Measurements from ENCODE around the gene ARFRP1.

Gene ARFRP1

GRCh38 chr20:63680427-63680826, 27.3 kb downstream of the ARFRP1 start:
- no peak for DNase-seq (ENCODE audit: low read depth)
- H3K4me3 ChIP-seq (ENCODE audit: control insufficient read depth, low read depth, low read length) = no peak overlapping the region
- TF ChIP-seq, protein P1, sequence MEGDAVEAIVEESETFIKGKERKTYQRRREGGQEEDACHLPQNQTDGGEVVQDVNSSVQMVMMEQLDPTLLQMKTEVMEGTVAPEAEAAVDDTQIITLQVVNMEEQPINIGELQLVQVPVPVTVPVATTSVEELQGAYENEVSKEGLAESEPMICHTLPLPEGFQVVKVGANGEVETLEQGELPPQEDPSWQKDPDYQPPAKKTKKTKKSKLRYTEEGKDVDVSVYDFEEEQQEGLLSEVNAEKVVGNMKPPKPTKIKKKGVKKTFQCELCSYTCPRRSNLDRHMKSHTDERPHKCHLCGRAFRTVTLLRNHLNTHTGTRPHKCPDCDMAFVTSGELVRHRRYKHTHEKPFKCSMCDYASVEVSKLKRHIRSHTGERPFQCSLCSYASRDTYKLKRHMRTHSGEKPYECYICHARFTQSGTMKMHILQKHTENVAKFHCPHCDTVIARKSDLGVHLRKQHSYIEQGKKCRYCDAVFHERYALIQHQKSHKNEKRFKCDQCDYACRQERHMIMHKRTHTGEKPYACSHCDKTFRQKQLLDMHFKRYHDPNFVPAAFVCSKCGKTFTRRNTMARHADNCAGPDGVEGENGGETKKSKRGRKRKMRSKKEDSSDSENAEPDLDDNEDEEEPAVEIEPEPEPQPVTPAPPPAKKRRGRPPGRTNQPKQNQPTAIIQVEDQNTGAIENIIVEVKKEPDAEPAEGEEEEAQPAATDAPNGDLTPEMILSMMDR (conservative IDR thresholded peaks at IDR 0.05; ENCODE audit: control insufficient read depth, insufficient read depth, low read depth, low read length) = no peak

DNA sequence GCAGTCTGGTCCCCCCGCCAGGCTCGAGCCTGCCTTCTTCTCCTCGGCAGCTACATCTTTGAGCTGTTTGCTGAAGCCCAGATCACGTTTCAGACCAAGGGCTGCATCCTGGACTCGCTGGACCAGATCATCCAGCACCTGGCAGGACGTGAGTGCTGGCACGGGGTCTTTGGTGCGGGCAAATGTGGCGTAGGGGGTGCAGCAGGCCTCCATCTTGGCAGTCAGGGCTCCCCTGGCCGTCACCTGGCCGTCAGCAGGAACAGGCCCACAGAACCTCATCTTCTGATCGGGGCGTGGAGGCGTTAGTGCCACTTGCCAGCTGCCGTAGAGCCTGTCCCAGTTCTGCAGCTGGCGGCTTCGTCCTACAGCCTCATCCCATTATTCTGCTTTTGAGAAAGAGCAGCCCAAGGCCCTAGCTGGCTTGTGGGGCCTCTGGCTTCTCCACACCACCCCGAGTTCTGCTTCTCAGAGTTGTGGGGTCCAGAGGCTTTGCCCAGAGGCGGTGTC, 27.9 kb downstream of the ARFRP1 start:
- TF ChIP-seq, protein P1 (conservative IDR thresholded peaks at IDR 0.05; ENCODE audit: control insufficient read depth, insufficient read depth, low read depth, low read length) = no peak
- H3K4me3 ChIP-seq (ENCODE audit: control insufficient read depth, low read depth, low read length) = no peak overlapping the region
- no peak for DNase-seq (ENCODE audit: low read depth)

DNA sequence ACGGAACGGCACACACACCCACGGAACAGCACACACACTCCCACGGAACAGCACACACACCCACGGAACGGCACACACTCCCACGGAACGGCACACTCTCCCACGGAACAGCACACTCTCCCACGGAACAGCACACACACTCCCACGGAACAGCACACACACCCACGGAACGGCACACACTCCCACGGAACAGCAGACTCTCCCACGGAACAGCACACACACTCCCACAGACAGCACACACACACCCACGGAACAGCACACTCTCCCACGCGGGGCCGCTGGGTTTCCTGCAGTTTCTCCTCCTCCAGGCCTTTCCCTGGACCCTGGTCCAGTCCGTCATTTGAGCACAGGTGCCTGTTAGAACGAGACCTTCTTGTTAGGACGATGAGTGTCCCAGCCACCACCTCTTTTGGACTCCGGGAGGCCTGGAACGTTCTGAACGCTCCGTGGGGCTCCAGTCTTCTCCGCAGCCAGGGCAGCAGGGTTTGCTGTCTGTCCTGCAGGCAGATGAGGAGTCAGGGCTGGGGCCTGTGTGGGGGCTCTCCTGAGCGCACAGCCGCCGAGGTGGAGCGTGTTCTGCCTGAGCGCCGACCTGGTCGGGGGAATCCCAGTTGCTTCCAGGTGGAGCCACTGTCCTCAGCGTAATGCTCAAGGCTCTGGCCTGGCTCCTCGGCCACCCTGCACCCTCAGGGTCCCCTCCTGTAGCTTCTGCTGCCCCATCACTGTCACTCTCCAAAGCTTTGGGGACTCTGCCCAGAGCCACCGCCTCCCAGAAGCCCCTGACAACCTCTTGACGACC, 28.9 kb downstream of the ARFRP1 start:
- TF ChIP-seq, protein P1 (conservative IDR thresholded peaks at IDR 0.05; ENCODE audit: control insufficient read depth, insufficient read depth, low read depth, low read length) = no peak
- H3K4me3 ChIP-seq (ENCODE audit: control insufficient read depth, low read depth, low read length) = no peak overlapping the region
- DNase-seq (ENCODE audit: low read depth) = no peak

- no peak for DNase-seq (ENCODE audit: low read depth)
- TF ChIP-seq, protein P1 (conservative IDR thresholded peaks at IDR 0.05; ENCODE audit: control insufficient read depth, insufficient read depth, low read depth, low read length) = no peak
- H3K4me3 ChIP-seq (ENCODE audit: control insufficient read depth, low read depth, low read length) = no peak overlapping the region
These were observed 29.7 kb downstream of the ARFRP1 start for GRCh38 chr20:63678071-63678470.

DNA sequence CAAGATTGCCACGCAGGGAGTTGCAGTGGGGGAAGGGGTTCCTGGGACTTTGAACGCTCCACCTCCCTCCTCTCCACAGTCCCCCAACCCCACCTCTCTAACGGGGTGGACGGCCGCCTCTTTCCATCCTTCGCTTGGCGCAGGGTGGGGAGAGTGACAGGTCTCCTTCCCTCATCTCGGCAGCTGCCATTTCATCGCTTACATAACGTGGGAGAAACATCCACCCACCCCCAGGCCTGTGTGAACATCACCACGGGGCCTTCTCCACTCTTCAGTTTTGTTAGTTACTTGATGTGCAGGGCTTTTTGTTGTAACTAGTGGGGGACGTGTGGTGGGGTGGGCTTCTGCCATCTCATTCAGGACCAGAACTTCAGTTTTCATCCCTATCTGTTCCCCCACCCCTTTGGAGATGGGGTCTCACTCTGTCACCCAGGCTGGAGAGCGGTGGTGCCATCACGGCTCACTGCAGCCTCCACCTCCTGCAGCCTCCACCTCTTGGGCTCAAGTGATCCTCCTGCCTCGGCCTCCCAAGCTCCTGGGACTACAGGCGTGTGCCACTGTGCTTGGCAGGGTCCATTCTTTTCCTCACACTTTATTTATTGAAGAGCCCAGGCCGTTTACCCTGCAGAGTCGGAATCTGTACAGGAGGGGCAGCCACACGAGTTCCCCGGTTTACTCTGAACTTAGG, 32.0 kb downstream of the ARFRP1 start:
- TF ChIP-seq, protein P1 (conservative IDR thresholded peaks at IDR 0.05; ENCODE audit: control insufficient read depth, insufficient read depth, low read depth, low read length) = no peak
- no peak for DNase-seq (ENCODE audit: low read depth)
- H3K4me3 ChIP-seq (ENCODE audit: control insufficient read depth, low read depth, low read length) = no peak overlapping the region

DNA sequence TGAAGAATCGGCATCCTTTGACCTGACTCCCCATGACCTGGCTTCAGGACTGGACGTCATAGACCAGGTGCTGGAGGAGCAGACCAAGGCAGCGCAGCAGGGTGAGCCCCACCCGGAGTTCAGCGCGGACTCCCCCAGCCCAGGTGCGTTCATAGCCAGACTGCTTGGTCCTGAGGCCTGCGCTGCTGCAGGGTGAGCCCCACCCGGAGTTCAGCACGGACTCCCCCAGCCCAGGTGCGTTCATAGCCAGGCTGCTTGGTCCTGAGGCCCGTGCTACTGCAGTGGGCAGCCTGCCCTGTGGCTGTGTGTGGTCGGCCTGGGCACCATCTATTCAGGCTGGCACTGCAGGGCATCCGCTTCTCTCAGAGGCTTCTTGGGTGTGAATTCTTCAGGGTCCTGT, 33.8 kb downstream of the ARFRP1 start:
- no peak for DNase-seq (ENCODE audit: low read depth)
- TF ChIP-seq, protein P1 (conservative IDR thresholded peaks at IDR 0.05; ENCODE audit: control insufficient read depth, insufficient read depth, low read depth, low read length) = no peak
- no peak overlapping the region for H3K4me3 ChIP-seq (ENCODE audit: control insufficient read depth, low read depth, low read length)

Measured in fibroblast of mammary gland (primary cell).